ENCODE data around the gene C15orf39.

C15orf39 gene

GRCh38 chr15:75202251-75203016, 752 bp downstream of the C15orf39 start (continued):
- TF ChIP-seq, protein P1, sequence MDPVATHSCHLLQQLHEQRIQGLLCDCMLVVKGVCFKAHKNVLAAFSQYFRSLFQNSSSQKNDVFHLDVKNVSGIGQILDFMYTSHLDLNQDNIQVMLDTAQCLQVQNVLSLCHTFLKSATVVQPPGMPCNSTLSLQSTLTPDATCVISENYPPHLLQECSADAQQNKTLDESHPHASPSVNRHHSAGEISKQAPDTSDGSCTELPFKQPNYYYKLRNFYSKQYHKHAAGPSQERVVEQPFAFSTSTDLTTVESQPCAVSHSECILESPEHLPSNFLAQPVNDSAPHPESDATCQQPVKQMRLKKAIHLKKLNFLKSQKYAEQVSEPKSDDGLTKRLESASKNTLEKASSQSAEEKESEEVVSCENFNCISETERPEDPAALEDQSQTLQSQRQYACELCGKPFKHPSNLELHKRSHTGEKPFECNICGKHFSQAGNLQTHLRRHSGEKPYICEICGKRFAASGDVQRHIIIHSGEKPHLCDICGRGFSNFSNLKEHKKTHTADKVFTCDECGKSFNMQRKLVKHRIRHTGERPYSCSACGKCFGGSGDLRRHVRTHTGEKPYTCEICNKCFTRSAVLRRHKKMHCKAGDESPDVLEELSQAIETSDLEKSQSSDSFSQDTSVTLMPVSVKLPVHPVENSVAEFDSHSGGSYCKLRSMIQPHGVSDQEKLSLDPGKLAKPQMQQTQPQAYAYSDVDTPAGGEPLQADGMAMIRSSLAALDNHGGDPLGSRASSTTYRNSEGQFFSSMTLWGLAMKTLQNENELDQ (tag by site-specific recombination; IDR thresholded peaks at IDR 0.05; ENCODE audit: low read depth), result no peak
- TF ChIP-seq ZNF324 (tag by site-specific recombination; IDR thresholded peaks at IDR 0.05), result no peak; the same call in 1 of the 2 replicates
- peak; percentile 3; the same call in 1 of the 2 replicates for TF ChIP-seq ZSCAN30 (tag by site-specific recombination; IDR thresholded peaks at IDR 0.05)
- TF ChIP-seq HIC1 (tag by site-specific recombination; IDR thresholded peaks at IDR 0.05), result peak; percentile 90
- no peak for TF ChIP-seq ZNF670 (tag by site-specific recombination; IDR thresholded peaks at IDR 0.05; ENCODE audit: low read depth)
- no peak; the same call in 1 of the 2 replicates for TF ChIP-seq EGR2 (tag by site-specific recombination; IDR thresholded peaks at IDR 0.05; ENCODE audit: low read depth)
- TF ChIP-seq ZNF16 (tag by site-specific recombination; IDR thresholded peaks at IDR 0.05; ENCODE audit: low read depth), result no peak
- TF ChIP-seq GLI4 (tag by site-specific recombination; IDR thresholded peaks at IDR 0.05), result no peak
- no peak for TF ChIP-seq OVOL3 (tag by site-specific recombination; IDR thresholded peaks at IDR 0.05)
- TF ChIP-seq ZNF514 (tag by site-specific recombination; IDR thresholded peaks at IDR 0.05), result no peak
- no peak for TF ChIP-seq HOXA7 (CRISPR knock-in tag; IDR thresholded peaks at IDR 0.05; ENCODE audit: borderline replicate concordance)
- no peak for TF ChIP-seq ZNF19 (tag by site-specific recombination; IDR thresholded peaks at IDR 0.05; ENCODE audit: low read depth)
- no peak for TF ChIP-seq ZNF658 (tag by site-specific recombination; IDR thresholded peaks at IDR 0.05)
- no peak for TF ChIP-seq ZNF654 (tag by site-specific recombination; IDR thresholded peaks at IDR 0.05; ENCODE audit: low read depth)
- peak; percentile 65 for TF ChIP-seq ZFHX2 (tag by site-specific recombination; conservative IDR thresholded peaks at IDR 0.05)
- peak; percentile 41; the same call in 1 of the 2 replicates for TF ChIP-seq ZNF629 (tag by site-specific recombination; IDR thresholded peaks at IDR 0.05)
- peak; percentile 97 for TF ChIP-seq GLIS2 (tag by site-specific recombination; IDR thresholded peaks at IDR 0.05)
- TF ChIP-seq, protein P2, sequence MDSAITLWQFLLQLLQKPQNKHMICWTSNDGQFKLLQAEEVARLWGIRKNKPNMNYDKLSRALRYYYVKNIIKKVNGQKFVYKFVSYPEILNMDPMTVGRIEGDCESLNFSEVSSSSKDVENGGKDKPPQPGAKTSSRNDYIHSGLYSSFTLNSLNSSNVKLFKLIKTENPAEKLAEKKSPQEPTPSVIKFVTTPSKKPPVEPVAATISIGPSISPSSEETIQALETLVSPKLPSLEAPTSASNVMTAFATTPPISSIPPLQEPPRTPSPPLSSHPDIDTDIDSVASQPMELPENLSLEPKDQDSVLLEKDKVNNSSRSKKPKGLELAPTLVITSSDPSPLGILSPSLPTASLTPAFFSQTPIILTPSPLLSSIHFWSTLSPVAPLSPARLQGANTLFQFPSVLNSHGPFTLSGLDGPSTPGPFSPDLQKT (IDR thresholded peaks at IDR 0.05; ENCODE audit: borderline replicate concordance, low read depth, low read length), result no peak
- no peak for TF ChIP-seq ZNF488 (tag by site-specific recombination; IDR thresholded peaks at IDR 0.05)
- TF ChIP-seq ZNF561 (tag by site-specific recombination; IDR thresholded peaks at IDR 0.05; ENCODE audit: borderline replicate concordance), result no peak
- no peak for TF ChIP-seq ZNF544 (tag by site-specific recombination; IDR thresholded peaks at IDR 0.05)
- no peak for TF ChIP-seq ZNF473 (tag by site-specific recombination; IDR thresholded peaks at IDR 0.05)
- no peak for TF ChIP-seq ZNF362 (tag by site-specific recombination; IDR thresholded peaks at IDR 0.05)
- TF ChIP-seq, protein P3, sequence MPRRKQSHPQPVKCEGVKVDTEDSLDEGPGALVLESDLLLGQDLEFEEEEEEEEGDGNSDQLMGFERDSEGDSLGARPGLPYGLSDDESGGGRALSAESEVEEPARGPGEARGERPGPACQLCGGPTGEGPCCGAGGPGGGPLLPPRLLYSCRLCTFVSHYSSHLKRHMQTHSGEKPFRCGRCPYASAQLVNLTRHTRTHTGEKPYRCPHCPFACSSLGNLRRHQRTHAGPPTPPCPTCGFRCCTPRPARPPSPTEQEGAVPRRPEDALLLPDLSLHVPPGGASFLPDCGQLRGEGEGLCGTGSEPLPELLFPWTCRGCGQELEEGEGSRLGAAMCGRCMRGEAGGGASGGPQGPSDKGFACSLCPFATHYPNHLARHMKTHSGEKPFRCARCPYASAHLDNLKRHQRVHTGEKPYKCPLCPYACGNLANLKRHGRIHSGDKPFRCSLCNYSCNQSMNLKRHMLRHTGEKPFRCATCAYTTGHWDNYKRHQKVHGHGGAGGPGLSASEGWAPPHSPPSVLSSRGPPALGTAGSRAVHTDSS (tag by site-specific recombination; IDR thresholded peaks at IDR 0.05), result peak; percentile 4; the same call in 1 of the 2 replicates
- no peak for TF ChIP-seq ZSCAN23 (tag by site-specific recombination; IDR thresholded peaks at IDR 0.05)

Data from HEK293 (cell line).